ENCODE measurements around the gene IPO8. TPM values are rescaled to one million over a fixed set of nuclear protein-coding genes. Genes with fewer than 3 reads are reported as not detected.

The IPO8 gene
- total RNA-seq: 43.5 and 51.5 TPM in 2 replicates
- long read RNA-seq, partial matches to known transcripts: 24 of 25 reads
- long read RNA-seq, other reads (novel, unspliced or antisense): 1 of 25 reads

DNA sequence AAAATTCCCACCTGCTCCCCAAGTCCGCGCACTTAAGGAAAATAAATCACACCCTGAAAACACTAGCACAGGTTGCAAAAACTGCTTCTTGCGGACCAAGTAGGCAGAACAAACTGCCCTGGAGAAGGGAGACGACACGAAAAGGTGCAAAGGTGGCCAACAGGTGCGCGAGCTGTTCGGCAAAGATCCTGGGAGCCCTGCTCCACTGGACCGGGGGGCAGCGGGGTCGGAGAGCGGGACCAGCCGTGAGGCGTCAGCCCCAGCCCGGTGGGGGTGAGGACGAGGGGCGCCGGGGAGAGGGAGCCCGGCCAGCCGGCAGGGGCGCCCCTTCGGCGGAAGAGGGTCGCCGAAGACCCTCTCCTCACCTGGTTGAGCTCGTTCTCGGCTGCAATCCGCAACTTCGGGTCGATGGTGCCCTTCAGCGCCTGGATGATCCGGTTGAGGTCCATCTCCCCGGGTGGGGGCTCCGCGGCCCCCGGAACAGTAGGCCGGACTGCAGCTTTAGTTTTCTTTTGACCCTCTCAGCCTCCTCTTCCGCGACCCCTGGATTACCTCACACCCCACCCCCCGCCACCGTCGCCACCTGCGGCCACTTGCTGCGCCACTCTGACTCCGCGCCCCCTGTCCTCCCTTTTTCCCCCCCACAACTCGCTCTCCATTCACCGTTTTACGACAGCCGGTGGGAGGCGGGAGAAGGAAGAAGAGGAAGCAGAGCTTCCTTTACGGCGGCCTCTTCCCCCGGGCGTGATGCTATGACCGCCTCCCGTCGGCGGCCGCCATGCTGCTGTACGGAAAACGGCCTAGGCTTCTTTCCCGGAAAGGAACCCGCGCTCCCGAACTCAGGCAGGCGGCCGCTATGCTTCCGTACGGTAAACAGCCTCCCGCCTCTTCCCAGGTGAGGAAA is at the start of gene IPO8:
Gene IPO8, minus strand, starts transcription at position 671 of the 904 bp plus-strand sequence. Its CDS starts 222 bp downstream, at position 449.
- Mint-ChIP-seq H3K4me1 (peaks cover 41% of the 10 kb centered on the region), H3K27ac (ENCODE audit: unreplicated experiment) (peak within 1 kb of the TSS; percentile 92), H3K9me3 (no peaks in the 10 kb centered on the region), H3K27me3 (ENCODE audit: low read depth) (no peaks in the 10 kb centered on the region), H3K36me3 (ENCODE audit: low read depth) (no peaks in the 10 kb centered on the region), H3K4me3 (peak within 1 kb of the TSS; percentile 99)
- peak; percentile 70 for TF ChIP-seq CTCF (conservative IDR thresholded peaks at IDR 0.05)
- DNase-seq (ENCODE audit: low read depth, low spot score): peak; percentile 85

DNA sequence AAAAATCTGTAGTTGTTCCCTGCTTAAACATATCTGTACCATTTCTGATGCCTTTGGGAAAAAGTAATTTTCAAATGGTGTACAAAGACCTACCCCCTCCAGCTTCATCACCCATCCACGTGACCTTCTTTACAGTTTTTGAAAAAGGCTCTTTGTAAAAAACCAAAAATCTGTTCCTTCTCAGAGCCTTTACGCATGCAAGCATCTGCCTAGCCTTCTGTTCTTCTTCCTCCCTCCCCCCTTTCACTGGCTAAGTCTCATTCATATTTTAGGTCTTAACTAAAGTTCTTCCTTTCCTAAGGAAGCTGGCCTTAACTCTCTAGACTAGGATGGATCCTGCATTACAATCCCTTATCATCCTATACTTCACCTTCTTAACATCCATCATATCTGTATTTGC is 48.7 kb upstream of the IPO8 start:
- peaks cover 18% of the 10 kb centered on the region for H3K36me3 Mint-ChIP-seq (ENCODE audit: low read depth)
- H3K9me3 Mint-ChIP-seq: peaks cover 4% of the 10 kb centered on the region
- no peak for TF ChIP-seq CTCF (conservative IDR thresholded peaks at IDR 0.05)
- H3K4me1 Mint-ChIP-seq: no peaks in the 10 kb centered on the region
- H3K27me3 Mint-ChIP-seq (ENCODE audit: low read depth): no peaks in the 10 kb centered on the region
- no peak overlapping the region for H3K4me3 Mint-ChIP-seq
- DNase-seq (ENCODE audit: low read depth, low spot score): no peak
- no peak overlapping the region for H3K27ac Mint-ChIP-seq (ENCODE audit: unreplicated experiment)

- Mint-ChIP-seq H3K36me3 (ENCODE audit: low read depth) (peaks cover 16% of the 10 kb centered on the region), H3K27me3 (ENCODE audit: low read depth) (no peaks in the 10 kb centered on the region), H3K27ac (ENCODE audit: unreplicated experiment) (no peak overlapping the region)
Observed at GRCh38 chr12:30740274-30740673, 44.6 kb upstream of the IPO8 start.

DNA sequence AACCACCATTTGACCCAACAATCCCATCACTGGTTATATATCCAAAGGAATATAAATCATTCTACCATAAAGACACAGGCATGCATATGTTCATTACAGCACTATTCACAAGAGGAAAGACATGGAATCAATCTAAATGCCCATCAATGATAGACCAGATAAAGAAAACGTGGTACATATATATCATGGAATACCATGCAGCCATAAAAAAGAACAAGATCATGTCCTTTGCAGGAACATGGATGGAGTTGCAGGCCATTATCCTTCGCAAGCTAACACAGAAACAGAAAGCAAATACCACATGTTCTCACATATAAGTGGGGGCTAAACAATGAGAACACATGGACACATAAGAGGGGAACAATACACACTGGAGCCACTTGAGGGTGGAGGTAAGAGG is 43.4 kb upstream of the IPO8 start:
- Mint-ChIP-seq H3K27me3 (ENCODE audit: low read depth) (no peaks in the 10 kb centered on the region), H3K4me3 (no peak overlapping the region), H3K9me3 (no peaks in the 10 kb centered on the region), H3K36me3 (ENCODE audit: low read depth) (peaks cover 16% of the 10 kb centered on the region), H3K27ac (ENCODE audit: unreplicated experiment) (no peak overlapping the region), H3K4me1 (peaks cover 14% of the 10 kb centered on the region)
- DNase-seq (ENCODE audit: low read depth, low spot score): no peak
- no peak for TF ChIP-seq CTCF (conservative IDR thresholded peaks at IDR 0.05)

More at GRCh38 chr12:30740274-30740673, 44.6 kb upstream of the IPO8 start:
- no peak for TF ChIP-seq CTCF (conservative IDR thresholded peaks at IDR 0.05)
- Mint-ChIP-seq H3K4me3 (no peak overlapping the region), H3K4me1 (peaks cover 2% of the 10 kb centered on the region), H3K9me3 (no peaks in the 10 kb centered on the region)
- DNase-seq (ENCODE audit: low read depth, low spot score): no peak

DNA sequence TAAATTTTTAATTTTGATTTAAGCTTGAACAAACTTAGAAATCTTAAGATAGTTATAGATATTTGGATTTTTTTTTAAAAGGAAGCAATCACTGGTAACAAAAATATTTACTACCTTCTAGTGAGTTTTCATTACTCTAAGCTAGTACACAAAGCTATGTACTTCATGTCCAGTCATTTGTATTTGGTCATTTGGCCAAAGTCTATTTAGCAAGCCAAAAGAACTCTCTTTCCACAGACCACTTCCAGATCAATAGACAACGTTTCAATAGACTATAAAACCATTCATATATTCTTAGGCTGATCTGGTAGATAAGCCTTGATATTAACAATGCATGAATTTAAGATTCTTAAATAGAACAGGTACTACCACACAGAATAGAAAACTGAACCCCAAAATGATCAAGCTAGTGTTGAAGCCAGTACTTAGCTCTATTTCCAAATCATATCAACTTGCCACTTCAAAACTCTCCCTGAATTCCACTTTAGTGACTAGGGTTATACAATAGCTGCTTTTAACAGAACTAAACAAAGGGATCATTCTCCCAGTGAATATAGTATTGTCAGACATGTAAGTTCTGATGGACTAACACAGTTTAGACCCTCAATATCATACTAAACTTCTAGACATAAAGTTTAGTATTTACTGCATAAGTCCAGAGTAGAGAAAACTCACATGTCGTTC is 37.4 kb upstream of the IPO8 start:
- Mint-ChIP-seq H3K36me3 (ENCODE audit: low read depth) (peaks cover 16% of the 10 kb centered on the region), H3K4me3 (peak overlapping the region; percentile 4), H3K27ac (ENCODE audit: unreplicated experiment) (peak overlapping the region; percentile 77), H3K27me3 (ENCODE audit: low read depth) (no peaks in the 10 kb centered on the region), H3K4me1 (peaks cover 55% of the 10 kb centered on the region), H3K9me3 (no peaks in the 10 kb centered on the region)
- no peak for DNase-seq (ENCODE audit: low read depth, low spot score)
- no peak for TF ChIP-seq CTCF (conservative IDR thresholded peaks at IDR 0.05)

All from neural crest cell (in vitro differentiated cells).